HG02870 (cell line): Measurements from ENCODE around the gene NAV2.
"Not testable (repeated sequence)": the region's sequence is repeated elsewhere in the genome, so short reads cannot be mapped to it uniquely, and the experiment has no call there.

Experiments
- ATAC-seq: cut with Tn5 transposase; IDR thresholded peaks from one replicate; pipeline ENCODE4 v1.9.1; 2021; ENCODE audit warnings: mild to moderate bottlenecking, moderate library complexity; ENCODE audit not compliant: unreplicated experiment

Gene NAV2

DNA sequence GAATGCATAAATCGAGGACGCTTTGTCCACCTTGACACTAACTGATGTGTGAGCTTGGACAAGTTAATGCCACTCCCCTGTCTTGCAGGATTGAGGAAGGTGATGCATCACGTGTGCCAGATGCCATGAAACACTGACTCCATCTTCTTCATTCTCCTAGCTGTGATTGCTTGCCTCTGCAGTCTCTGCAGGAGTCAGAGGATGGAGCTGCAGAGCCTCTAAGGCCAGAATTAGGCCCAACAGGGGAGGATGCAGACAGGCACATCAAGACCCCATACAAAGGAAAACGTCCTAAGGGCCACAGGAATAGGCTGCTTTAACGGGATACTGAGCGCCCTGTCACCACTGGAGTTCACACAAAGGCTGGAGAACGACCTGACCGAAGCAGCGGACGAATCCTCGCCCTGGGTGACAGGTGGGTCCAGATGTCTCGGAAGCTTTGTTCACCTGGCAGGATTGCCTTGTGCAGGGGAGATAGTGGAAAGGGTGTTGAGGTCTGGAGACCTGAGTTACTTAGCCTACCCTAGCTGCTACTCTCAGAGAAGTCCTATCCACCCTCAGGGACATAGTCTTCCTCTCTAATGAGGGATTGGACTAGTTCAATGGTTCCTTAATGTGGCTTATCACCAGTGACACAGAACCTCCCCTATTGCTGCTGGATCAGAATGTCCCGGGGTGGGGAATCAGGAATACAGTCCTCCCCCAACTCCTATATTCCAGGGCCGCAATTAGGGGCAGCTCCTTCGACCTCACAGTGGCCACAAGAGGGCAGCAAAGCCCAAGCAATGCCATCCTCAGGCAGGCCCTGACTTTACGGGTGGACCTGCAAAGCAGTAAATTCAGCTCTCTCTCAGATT is 415.3 kb downstream of the NAV2 start:
- ATAC-seq = peak; percentile 79

DNA sequence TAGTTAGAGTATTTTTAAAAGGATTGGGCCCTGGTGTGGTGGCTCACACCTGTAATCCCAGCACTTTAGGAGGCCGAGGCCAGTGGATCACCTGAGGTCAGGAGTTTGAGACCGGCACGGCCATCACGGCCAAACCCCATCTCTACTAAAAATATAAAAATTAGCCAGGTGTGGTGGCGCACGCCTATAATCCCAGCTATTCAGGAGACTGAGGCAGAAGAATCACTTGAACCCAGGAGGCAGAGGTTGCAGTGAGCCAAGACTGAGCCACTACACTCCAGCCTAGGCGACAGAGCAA is 415.8 kb downstream of the NAV2 start:
- ATAC-seq = not testable (repeated sequence)

DNA sequence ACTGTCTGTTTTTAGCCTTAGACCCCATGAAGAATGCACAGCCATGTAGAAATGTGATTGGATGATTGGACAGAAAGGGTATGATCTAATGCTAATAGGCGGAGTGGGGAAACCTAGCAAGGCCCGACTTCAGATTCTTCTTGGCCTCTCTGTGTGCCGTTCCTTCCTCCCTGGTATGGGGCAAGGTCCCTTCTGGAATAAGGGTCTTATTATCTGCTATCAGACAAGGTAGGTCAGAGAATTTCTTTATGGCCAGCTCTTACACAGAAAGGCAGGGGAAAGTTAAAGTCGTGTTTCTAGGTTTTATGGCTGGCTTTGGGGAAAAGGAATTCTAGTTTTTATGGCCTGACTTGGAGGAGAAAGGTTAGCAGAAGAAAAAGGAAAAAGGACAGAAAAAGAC is 417.0 kb downstream of the NAV2 start:
- ATAC-seq = no peak

DNA sequence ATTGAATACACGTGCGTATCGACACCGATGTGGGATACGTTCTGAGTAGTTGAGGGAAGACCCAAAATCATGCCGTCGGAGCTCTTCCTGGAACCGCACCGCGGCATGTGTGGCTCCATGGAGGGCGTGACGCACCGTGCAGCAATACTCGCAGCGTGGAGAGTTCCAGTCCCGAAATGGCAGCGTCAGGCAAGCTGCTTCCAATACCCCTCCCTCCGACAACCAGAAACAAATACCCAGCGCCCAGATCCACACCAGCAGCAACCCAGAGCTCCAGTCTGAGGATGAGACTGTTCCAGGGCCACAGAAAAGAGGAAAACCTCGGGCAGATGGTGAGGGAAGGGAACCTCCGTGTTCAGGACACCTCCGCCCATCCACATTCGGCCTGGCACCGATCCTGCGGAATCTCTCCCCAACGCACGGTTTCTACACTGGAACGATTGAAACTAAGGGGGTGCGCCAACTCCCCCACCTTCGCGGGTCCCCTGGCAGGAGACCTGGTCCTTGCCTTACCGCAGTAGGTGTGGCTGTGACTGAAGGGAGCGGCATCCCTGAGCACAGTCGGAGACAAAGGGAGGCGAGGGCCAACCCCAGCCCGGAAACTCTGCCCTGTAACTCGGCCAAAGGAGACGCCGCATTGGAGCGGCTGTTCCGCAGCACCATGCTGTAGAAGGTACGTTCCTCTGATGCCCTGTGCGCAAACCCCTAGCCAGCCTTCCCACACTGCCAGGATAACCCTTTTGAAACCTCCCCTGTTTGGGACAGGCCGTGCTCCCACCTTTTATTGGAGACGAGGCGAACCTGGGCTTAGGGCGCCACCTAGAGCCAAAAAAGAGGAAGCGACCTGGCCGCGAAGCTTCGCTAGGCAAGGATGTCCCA is 419.4 kb downstream of the NAV2 start:
- ATAC-seq = no peak

DNA sequence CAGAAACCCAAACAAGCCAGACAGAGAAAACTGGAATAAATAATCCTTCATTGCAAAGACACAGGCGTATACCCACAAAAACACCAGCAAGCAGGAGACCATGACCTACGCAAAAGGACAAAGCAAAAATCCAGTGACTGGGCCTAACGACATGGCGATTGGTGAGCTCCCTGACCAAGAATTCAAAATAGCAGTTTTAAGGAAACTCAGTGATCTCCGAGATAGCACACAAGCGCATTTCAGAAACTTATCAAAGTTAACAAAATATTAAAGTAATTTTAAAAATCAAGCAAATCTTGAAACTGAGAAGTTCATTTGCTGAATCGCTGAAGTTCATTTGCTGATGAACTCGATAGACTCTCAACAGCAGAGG is 420.0 kb downstream of the NAV2 start:
- ATAC-seq = no peak

DNA sequence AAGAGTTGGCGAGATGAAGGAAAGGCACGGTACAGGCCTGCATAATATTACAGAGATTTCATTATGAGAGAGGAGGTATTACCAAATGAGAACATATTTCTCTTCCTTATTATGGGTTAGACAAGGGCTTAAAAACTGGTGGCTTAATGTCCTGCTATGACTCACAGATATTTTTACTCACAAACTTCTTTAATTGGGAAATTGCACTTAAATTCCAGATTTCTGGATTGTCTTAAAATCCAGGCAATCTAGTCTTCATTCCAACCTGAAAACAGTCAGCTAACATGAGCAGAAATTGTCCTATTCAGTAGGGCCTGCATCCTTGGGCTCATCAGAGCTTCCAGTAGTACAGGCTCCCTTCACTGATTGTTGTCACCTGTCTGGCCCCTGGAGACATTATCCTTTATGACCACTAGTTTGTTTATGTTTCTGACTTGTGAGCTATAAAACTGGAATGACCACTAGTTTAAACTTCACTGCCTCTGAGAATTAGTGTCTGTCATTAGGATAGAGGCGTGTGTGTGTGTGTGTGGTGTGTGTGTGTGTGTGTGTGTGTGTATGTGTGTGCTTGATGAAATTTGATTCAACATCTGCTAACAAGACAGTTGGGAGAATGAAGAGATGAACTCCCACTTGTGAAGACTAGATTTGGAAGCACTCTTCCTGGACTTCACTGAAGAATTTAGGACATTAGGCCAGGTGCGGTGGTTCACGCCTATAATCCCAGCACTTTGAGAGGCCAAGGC is 422.5 kb downstream of the NAV2 start:
- no peak for ATAC-seq

DNA sequence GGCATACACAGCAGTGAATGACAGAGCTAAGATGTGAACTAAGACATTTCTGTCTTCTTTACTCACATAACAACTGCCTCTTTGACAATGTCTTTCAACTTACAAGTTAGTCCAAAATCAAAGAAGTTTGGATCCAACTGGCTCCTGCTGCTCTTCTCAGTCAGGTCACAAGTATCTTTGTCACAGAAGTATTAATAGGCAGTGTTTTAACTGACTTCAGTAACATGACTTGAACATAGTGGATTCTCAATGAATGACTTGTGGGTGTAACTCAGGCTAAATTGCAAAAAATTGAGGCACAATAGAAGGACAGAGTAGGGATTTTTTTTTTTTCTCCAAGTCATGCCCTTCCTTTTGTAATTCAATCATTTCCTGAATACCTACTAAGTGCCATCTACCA is 425.0 kb downstream of the NAV2 start:
- no peak for ATAC-seq

DNA sequence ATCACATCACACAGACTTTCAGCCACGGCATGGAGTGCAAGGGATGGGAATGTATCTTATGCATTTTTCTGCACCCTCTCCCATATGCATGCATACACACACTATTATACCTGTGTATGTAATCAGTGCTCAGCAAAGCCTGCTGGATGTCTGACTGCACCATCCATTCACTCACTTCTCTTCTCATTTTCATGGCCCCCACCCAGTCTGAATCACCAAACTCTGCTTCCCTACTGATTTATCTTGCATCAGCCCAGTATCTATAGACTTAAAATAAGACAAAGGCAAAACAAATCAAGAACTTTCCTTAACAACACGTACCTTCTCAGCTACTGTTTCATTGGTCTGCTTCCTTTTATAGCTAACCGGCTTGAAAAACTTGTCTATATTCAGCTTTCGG is 426.1 kb downstream of the NAV2 start:
- no peak for ATAC-seq

DNA sequence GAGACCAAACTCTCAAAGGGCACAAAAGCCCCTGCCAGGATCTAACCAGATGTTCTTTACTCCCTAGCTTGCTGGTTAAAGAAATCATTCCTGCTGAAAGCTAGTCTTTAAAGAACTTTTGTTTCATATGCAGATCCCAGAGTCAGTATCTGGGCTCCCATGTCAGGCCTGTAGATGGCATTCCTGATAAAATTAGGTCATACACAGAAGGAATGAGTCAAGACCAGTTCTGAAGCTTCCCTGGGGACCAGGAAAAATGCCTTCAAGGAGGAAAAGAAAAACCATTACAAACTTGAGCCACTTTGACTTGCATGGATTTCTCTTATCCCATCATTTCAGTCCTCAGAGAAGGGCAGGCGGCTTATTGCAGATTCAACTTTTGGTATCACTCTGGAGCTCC is 441.7 kb downstream of the NAV2 start:
- no peak for ATAC-seq

DNA sequence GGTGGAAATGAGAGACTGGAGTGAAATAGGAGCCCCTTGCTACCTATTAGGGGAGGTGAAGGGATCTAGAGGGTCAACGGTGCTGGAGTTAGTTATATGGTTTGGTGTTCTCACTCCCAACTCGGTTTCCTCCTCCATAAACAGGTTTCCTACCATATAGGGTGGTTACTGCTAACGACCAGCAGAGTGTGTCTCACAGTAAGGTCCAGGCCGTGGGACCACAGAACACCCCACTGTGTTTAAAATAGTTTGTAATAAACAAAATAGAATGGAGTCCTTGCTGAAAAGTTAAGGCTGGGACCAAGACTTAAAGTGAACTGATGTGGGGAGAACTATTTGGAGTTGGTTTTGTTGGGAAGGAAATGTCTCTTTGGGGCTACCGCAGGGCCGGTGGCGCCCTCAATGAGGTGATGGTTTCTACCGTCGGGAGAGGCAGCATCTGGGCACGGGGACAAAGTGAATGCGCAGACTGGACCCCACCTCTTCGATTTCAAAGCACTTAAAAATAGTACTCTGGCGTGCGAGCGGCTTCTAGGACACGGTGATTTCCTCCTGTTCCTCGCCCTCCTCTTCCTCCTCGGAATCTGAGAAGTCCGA is 443.1 kb downstream of the NAV2 start:
- no peak for ATAC-seq

DNA sequence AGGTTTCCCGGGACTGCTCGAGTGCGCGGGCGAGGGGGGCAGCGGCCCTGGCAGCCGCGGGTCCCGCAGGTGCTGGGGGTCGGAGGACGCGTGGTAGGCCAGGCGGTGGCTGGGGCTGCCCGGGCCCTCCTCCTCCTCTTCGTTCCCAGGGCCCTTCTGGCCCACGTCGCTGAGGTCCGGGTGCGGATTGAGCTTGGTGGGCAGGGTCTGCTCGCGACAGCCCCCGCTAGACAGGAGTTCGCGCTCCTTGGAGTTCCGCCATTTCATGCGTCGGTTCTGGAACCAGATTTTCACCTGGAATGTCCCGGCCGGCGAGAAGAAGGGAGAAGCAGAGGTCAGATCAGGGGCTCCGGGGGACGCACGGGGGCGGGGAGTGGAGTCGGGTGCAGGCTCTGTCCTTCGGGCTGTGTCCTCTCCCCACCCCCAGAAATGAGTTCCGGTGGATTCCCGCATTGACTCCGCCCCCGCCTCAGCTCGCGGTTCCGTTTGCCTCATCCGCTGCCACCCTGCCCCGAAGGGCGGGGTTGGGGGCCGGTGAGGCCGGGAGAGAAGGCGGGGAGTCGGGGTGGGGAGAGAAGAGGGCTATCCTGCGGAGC is 443.7 kb downstream of the NAV2 start:
- ATAC-seq = no peak

DNA sequence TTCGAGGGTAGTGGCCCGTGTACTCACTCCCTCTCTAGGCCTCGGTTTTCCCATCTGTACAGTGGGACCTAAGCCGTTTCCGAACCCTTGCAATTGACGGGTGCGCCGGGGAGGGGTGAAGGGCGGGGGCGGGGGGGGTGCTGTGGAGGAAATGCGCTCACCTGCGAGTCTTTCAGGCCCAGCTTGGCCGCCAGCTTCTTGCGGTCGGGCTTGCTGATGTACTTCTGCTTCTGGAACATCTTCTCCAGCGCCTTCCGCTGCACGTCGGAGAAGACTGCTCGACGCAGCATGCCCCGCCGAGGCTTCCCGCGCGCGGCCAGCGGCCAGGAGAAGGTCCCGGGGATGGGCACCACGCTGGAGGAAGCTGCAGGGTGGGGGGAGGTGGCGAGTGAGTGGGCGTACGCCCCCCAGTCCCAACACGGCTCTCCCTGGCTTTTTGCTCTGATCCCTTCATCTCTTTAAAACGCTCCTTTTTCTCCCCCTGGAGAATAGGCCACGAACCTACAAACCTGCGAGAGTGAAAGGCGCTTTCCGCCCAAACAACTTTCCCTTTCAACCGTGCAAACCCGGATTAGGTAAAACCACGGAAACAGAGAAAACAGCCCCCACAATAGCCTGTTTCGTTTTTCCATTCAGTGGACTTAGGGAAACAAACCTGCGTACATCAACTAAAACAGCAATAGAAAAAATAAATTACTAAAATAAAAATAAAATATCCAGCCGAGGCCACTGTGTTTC is 444.4 kb downstream of the NAV2 start:
- peak; percentile 75 for ATAC-seq

DNA sequence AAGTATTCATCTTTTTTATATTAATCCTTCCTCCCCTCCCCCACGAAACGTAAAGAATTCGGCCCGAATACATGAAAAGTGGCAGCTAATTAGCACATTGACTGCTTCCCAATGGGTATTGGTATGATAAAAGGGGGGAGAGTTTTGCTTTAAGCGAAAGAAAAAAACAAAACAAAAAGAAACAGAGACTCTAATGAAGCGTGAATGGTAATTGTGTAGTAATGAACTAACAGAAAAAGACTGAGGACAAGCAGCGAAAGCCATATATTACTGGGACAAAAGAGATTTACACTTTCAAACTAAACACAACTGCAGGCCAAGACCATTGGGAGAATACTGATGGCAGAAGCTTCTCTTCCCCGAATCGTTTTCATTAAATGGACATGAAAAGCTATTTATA is 445.1 kb downstream of the NAV2 start:
- ATAC-seq = no peak

DNA sequence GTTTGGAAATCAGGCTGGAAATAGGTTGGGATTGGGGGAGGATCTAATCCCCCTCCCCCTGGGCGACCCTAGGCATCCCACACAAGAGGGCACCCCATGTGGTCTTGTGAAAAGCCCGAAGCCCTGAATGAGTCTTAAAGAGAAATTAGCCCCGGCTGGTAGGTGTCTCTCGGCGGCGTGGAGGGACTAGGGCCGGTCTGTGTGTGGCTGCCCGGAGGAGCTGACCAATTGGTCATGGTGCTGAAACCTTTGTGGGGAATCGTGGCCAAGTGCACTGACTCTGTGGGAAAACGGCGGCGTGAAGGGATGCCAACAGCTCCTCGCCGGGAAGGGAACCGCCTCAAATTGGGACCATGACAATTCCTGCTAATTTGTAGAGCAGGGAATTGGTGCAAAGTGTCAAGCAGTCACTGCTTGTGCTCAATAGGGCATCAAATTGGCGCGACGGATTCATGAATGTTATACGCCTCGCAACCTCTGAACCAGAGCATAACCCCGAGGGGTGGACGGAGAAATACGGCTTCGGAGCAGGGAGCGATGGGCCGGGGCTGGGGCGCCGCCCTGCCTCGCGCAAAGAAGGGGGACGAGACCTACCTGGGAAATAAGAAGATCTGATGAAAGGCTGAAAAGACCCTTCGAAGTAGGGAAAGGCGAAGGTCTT is 446.1 kb downstream of the NAV2 start:
- no peak for ATAC-seq

DNA sequence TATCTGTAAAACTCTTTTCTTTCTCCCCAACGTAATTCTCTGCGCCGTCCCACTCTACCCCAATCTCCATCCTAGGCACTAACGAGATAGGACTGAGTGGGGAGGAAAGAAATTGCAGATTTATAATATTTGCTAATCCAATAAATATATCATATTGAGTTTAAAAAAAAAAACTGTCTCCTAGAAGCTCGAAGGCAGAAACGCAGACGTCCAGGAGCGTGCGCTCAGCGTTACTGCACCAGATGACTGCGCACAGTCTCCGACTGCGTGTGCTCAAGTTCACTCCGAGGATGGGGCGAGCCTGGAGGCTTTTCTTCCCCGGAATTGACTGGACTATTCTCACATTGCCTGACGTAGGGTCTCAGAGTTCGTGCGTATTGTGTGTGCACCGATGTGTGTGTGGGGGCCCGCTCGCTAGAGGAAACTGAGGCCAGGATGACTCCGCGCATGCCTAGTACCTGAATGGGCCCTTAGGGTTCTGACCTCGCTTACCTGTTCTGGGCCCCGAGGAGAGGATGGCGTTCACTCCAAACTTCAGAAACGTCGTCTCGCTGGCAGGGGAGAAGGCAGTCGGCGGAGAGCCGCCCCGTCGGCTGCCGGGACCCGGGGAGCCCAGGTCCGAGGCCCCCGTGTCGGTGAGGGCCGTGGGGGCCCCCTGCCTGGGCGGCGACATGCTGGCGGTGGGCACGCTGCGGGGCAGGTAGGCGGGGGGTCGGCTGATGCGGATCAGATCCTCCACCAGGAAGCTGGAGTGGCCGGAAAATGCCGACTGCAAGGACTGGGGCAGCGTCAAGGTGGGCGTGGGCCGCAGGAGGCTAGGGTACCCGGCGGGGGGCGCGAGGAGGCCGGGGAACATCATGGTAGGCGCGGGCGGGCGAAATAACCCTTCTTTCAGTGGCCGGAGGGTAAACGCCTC is 447.1 kb downstream of the NAV2 start:
- ATAC-seq = no peak

DNA sequence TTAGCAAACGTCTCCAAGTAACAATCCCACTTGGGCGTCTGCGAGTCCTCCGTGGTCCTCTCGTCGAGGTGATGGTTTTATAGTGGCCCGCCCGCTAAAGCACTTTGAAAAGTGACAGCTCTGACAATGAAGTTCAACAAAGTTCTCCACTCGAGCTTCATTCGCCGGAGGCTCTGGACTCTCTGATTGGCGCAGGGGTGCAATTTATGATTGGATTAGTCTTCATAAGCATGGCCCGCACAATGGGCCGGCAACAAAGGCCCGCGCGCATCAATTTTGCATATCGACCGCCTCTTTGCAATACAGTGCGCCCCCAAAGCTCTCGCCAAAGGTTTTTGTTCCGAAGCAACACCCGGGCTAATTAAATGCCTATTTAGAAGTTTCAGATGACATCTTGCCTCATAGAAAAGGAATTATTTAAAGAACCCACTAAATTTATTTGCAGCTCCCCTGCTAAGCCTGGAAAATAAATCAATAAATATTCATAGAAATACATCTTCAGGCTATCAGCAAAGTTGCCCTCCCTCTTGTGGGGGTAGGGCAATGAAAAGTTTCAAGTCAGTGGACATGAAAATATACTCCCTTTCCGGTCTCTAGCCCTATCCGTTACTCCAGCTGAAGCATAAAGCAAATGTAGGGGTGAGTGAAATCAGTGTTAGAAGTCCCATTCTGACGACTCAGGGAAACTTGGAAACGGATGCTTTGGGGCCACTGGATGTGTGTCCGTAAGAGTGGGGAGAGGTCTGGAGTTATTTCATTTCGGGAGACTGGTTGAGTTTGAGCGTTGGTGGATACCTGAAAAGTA is 448.0 kb downstream of the NAV2 start, which contains the start of gene DBX1:
DBX1 (minus strand) TSS at position 51 of the 805 bp plus-strand sequence. CDS start 151 bp downstream, outside the sequence.
- no peak for ATAC-seq

DNA sequence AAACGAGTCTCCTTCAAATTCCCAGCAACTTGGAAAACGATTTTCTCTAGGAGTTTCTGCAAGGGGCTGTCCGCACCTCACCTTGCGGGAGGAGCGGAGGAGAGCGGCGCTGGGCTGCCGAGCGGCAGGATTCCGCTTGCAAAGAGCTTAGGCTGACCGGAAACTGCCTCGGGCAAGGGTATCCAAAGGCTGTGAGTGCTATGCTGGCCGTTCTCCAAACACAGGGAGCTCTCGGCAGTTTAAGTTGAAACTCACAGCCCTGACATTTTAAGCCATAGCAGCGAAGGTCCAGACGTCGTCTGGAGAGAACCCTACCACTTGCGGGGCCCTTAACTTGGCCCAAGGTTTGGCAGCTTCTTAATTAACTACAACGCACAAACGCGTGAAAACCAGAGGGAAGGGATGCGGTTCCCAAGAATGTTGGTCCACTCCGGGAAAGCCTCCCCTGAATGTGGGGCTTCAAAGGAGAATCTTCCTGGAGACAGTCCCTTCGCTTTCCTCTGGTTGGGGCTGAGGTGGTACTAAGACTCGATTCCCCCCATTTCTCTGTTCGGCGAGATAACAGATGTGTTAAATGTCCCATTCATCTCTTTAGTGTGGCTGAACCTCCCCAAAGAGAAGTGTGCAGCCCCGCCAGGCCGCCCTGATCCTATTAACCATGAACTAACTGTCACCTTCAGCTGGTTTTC is 448.7 kb downstream of the NAV2 start:
- ATAC-seq = no peak
